Heart right ventricle (tissue), 16 donors: ENCODE results near the gene KLF11. TPM values are rescaled to one million over a fixed set of nuclear protein-coding genes. Genes with fewer than 3 reads are reported as not detected.

ENCODE experiments used
- ATAC-seq, 8 donors: fragments of 200-7000 bp; cut with Tn5 transposase; one replicate each; pipeline ENCODE4 v1.9.1; 2020; ENCODE audit warnings: mild to moderate bottlenecking in 8 of 8, moderate library complexity in 8 of 8, moderate number of reproducible peaks in 1 of 8
- DNase-seq, 2 donors: peaks; one replicate each; pipeline ENCODE4 v3.0.0-alpha.2; 2020
- H3K27ac ChIP-seq, 10 donors: fragments of 200-600 bp; sonication (generic) in 2 of 10; one replicate each; pipeline versions ENCODE4 v1.5.0 to v1.8.0; 2020 to 2022; ENCODE audit warnings: mild to moderate bottlenecking in 3 of 10
- H3K27me3 ChIP-seq, 7 donors: fragments of 200-600 bp; one replicate each; pipeline ENCODE4 v1.8.0; 2021 to 2022; ENCODE audit warnings: mild to moderate bottlenecking in 2 of 7
- H3K36me3 ChIP-seq, 9 donors: fragments of 200-600 bp; sonication (generic) in 1 of 9; one replicate each; pipeline versions ENCODE4 v1.5.0 to v1.8.0; 2020 to 2022; ENCODE audit warnings: mild to moderate bottlenecking in 2 of 9
- H3K4me1 ChIP-seq, 9 donors: fragments of 200-600 bp; sonication (generic) in 1 of 9; one replicate each; pipeline versions ENCODE4 v1.5.0 to v1.8.0; 2020 to 2022; ENCODE audit warnings: mild to moderate bottlenecking in 4 of 9
- H3K4me3 ChIP-seq, 10 donors: fragments of 200-600 bp; sonication (generic) in 2 of 10; one replicate each; pipeline versions ENCODE4 v1.5.0 to v1.8.0; 2020 to 2022; ENCODE audit warnings: mild to moderate bottlenecking in 7 of 10, moderate library complexity in 2 of 10
- H3K9me3 ChIP-seq, 11 donors: fragments of 200-600 bp in 10 of 11; sonication (generic) in 2 of 11; one replicate each; pipeline versions ENCODE4 v1.5.0 to v1.8.0; 2013 to 2022; ENCODE audit warnings: mild to moderate bottlenecking in 2 of 11, control low read depth in 1 of 11, moderate library complexity in 1 of 11
- WGBS, 2 donors: extraction: QIAGEN DNeasy Blood & Tissue Kit; methylation state at CpG; one replicate each; pipeline ENCODE4 v1.1.7; 2013; ENCODE audit warnings: inconsistent platforms in 1 of 2; 5-methylcytosine and 5-hydroxymethylcytosine counted together
- intact Hi-C, 10 donors: fragments of 100-400 bp; cut with DNase I; formaldehyde crosslinking; loops; one replicate each; pipeline versions ENCODE4 v1.11.1 to v1.14.2; 2022
- polyA plus RNA-seq, 2 donors: library from polyadenylated mRNA; stranded (reverse); fragments of 200-250 nt; gene quantifications; one replicate each; pipeline ENCODE4 v1.2.3, GENCODE V29; 2013
- total RNA-seq, 10 donors: library from RNA; stranded (reverse); fragmentation: NEBNext Ultra II Directional in 3 of 10; extraction: Animal tissue kit (Norgen Biotek cat#: 25700) in 3 of 10; gene quantifications; one replicate each; pipeline versions ENCODE4 v1.2.1 to v1.2.4, GENCODE V29; 2021 to 2023
- TF ChIP-seq, protein P1 (sequence below), 9 donors: fragments of 200-600 bp; sonication (generic) in 2 of 9; IDR thresholded peaks; one replicate each; pipeline versions ENCODE4 v1.5.0 to v1.8.0; 2021 to 2022; ENCODE audit warnings: antibody characterized with exemption in 9 of 9, mild to moderate bottlenecking in 5 of 9, moderate library complexity in 1 of 9
- donor health status: Arrhythmogenic right ventricular cardiomyopathy.
- donor health status: ischemic (EF 13 %, LVEDD 7.1; RV severe dilation, severe dysfunction).
- donor health status: healthy with polysubstance abuse.
- donor health status: DM: no; HTN: yes; CAD: no.
- donor health status: DM: no; HTN: no; CAD: no.
- donor health status: ischemic (EF 25% LVEDD 6.9; RV normal size, moderate dysfunction).
- donor health status: ischemic (EF 25% LVEDD 5.7; RV mildly dilated, moderate dysfunction).
- donor health status: healthy.
- donor health status: DM: yes; HTN: yes; CAD: no.
- donor health status: Ischemic cardiomyopathy.
- donor health status: ischemic (EF 35%, LVEDD 5.7; RV mildly dilated, moderate dysfunction).
- donor health status: nonischemic (EF 11% LVEDD 7.7; RV severe dilation, severe dysfunction).
- donor health status: DM: yes; HTN: yes; CAD: no.
- donor health status: PGD.
- donor health status: ischemic (EF 29% LVEDD 5.4; RV normal size, mild dysfunction).
- donor health status: nonischemic (EF 23%, LVEDD 6.1; RV moderate dilation, normal function).

The KLF11 gene
- total and polyA plus RNA-seq, 12 donors: 6.1 to 33.7 (median 19.3) TPM

GRCh38 chr2:10007435-10007834, 35.9 kb upstream of the KLF11 start:
- ATAC-seq: no peak
- H3K4me3 ChIP-seq: no peak overlapping the region
- H3K9me3 ChIP-seq: no peaks in the 10 kb centered on the region
- intact Hi-C loops: no loop called here
- peaks cover 21 to 54% (median 40%) of the 10 kb centered on the region in 9 donors for H3K4me1 ChIP-seq
- no peaks in the 10 kb centered on the region for H3K36me3 ChIP-seq
- TF ChIP-seq, protein P1, sequence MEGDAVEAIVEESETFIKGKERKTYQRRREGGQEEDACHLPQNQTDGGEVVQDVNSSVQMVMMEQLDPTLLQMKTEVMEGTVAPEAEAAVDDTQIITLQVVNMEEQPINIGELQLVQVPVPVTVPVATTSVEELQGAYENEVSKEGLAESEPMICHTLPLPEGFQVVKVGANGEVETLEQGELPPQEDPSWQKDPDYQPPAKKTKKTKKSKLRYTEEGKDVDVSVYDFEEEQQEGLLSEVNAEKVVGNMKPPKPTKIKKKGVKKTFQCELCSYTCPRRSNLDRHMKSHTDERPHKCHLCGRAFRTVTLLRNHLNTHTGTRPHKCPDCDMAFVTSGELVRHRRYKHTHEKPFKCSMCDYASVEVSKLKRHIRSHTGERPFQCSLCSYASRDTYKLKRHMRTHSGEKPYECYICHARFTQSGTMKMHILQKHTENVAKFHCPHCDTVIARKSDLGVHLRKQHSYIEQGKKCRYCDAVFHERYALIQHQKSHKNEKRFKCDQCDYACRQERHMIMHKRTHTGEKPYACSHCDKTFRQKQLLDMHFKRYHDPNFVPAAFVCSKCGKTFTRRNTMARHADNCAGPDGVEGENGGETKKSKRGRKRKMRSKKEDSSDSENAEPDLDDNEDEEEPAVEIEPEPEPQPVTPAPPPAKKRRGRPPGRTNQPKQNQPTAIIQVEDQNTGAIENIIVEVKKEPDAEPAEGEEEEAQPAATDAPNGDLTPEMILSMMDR (IDR thresholded peaks at IDR 0.05): no peak
- peaks cover 0 to 16% (median 0%) of the 10 kb centered on the region in 7 donors for H3K27me3 ChIP-seq
- DNase-seq: no peak
- 76 to 89% methylated on average over 9 of the region's 9 CpGs for WGBS, 2 donors
- H3K27ac ChIP-seq: peak overlapping the region in 6 of 10 donors; percentile 37 to 80 (median 74)

DNA sequence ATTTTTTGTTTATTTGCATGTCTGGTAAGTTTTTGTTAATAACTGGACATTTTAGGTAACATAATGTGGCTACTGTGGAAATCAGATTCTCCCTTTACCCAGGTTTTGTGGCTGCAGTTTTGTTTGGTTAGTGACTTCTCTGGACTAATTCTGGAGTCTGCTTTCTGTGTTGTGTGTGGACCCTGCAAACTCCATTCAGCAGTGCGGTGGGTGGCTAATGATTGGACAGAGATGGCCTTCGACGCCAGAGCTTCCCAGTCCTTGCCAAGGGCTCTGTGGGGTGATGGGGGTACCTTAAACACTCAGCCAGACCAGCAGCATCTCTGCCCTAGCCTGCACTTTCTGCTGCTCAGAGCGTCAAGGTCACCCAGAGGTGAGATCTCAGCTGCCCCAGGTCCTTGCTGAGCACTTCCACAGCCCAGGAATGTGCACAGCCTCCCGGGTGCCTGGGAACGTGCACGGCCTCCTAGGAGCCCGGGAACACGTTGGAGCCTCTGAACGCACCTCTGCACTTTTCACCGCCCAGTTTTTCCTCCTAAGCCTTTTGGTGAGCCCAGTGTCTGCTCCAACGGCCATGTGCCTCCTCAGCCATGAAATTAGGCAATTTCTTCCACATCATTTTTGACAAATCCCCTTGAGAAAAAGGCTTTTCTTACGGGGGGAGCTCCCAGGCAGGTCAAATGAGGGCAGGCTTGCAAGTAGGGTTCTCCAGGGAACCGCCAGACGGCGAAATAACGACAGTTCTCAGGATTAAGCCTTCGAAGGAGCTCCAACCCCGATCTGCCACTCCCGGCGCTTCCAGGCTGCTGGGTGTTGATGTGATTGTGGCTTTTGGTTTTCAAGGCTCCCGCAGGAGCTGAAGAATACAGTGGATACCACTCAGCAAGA, 35.2 kb upstream of the KLF11 start:
- peaks cover 21 to 54% (median 35%) of the 10 kb centered on the region in 9 donors for H3K4me1 ChIP-seq
- whole genome bisulfite sequencing, 2 donors: 63 to 80% methylated on average over 22 of the region's 22 CpGs
- TF ChIP-seq, protein P1 (IDR thresholded peaks at IDR 0.05): peak in 2 of 9 donors; percentile 8 to 22
- ATAC-seq (peak in 4 of 8 donors; percentile 0 to 30 (median 16)), DNase-seq (peak in 1 of 2 donors; percentile 50)
- H3K27me3 ChIP-seq: peaks cover 0 to 16% (median 0%) of the 10 kb centered on the region in 7 donors
- no peaks in the 10 kb centered on the region for H3K9me3 ChIP-seq
- peak overlapping the region in 8 of 10 donors; percentile 43 to 80 (median 68) for H3K27ac ChIP-seq
- no peak overlapping the region for H3K4me3 ChIP-seq
- intact Hi-C loops: no loop called here
- H3K36me3 ChIP-seq: no peaks in the 10 kb centered on the region

- Histone ChIP-seq H3K27me3 (peaks cover 0 to 16% (median 0%) of the 10 kb centered on the region in 7 donors), H3K4me3 (no peak overlapping the region), H3K36me3 (no peaks in the 10 kb centered on the region), H3K4me1 (peaks cover 21 to 52% (median 35%) of the 10 kb centered on the region in 9 donors), H3K27ac (peak overlapping the region in 8 of 10 donors; percentile 43 to 80 (median 68)), H3K9me3 (no peaks in the 10 kb centered on the region)
- 79 to 83% methylated on average over 9 of the region's 9 CpGs for WGBS, 2 donors
- TF ChIP-seq, protein P1 (IDR thresholded peaks at IDR 0.05): no peak
- ATAC-seq (no peak), DNase-seq (no peak)
- intact Hi-C loops: no loop called here
Observed at GRCh38 chr2:10008809-10009176, 34.6 kb upstream of the KLF11 start.

DNA sequence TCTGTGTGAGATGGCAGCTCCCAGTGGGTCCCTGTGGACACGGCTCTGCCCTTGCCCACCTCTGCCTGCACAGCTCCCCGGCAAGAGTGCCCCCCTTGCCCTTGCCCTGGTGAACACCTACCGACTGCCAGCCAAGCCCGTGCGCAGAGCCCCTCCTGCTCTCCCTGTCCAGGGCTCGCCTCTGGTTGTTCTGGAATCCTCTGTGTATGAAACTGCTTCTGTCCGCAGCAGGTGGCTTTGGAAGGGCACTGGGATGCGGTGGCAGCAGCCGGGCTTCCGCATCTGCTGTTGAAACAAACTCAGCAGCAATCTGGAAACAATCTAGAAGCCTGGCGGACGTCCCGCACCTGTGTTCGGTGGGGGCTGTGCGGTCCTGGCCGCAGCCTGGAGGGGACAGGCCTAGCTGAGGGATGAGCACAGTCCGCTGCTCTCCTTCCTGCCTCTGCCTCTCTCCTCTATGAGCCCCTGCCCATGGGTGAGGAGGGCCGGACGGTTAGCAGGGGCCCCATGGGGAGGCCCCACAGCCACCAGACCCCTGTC, 34.0 kb upstream of the KLF11 start:
- H3K36me3 ChIP-seq: no peaks in the 10 kb centered on the region
- DNase-seq (no peak), ATAC-seq (peak in 5 of 8 donors; percentile 5 to 46 (median 22))
- intact Hi-C loops: no loop called here
- TF ChIP-seq, protein P1 (IDR thresholded peaks at IDR 0.05): no peak
- H3K4me1 ChIP-seq: peaks cover 21 to 47% (median 35%) of the 10 kb centered on the region in 9 donors
- H3K4me3 ChIP-seq: no peak overlapping the region
- H3K9me3 ChIP-seq: no peaks in the 10 kb centered on the region
- peaks cover 0 to 16% (median 0%) of the 10 kb centered on the region in 7 donors for H3K27me3 ChIP-seq
- peak overlapping the region; percentile 39 to 80 (median 66) for H3K27ac ChIP-seq
- 74 to 81% methylated on average over 19 of the region's 19 CpGs for whole genome bisulfite sequencing, 2 donors
